Smooth muscle cell (in vitro differentiated cells): ENCODE results near the gene LAMA3. TPM values are rescaled to one million over a fixed set of nuclear protein-coding genes. Genes with fewer than 3 reads are reported as not detected.

Experiments
- DNase-seq: peaks from one replicate; lab custom pipeline; 2025; ENCODE audit not compliant: unreplicated experiment; lab: John Stamatoyannopoulos, UW
- H2AFZ ChIP-seq: fragments of 200-600 bp; sonication (generic); 2 replicates; pipeline ENCODE4 v1.6.0; 2016; ENCODE audit warnings: antibody characterized with exemption, low read depth, mild to moderate bottlenecking
- H3F3A ChIP-seq: fragments of 200-600 bp; sonication (generic); 2 replicates; pipeline ENCODE4 v1.6.0; 2017; ENCODE audit warnings: antibody characterized with exemption, low read depth
- H3K27ac ChIP-seq: fragments of 200-600 bp; sonication (generic); 2 replicates; pipeline ENCODE4 v1.5.1; 2016; ENCODE audit warnings: low read depth, mild to moderate bottlenecking
- H3K27me3 ChIP-seq: fragments of 200-600 bp; sonication (generic); 2 replicates; pipeline ENCODE4 v1.6.1; 2016; ENCODE audit warnings: low read depth, mild to moderate bottlenecking
- H3K36me3 ChIP-seq: fragments of 200-600 bp; sonication (generic); 2 replicates; pipeline ENCODE4 v1.5.1; 2016; ENCODE audit warnings: low read depth
- H3K4me1 ChIP-seq: fragments of 200-600 bp; sonication (generic); 2 replicates; pipeline ENCODE4 v1.5.1; 2016; ENCODE audit warnings: low read depth
- H3K4me2 ChIP-seq: fragments of 200-600 bp; sonication (generic); 2 replicates; pipeline ENCODE4 v1.6.0; 2016; ENCODE audit warnings: mild to moderate bottlenecking
- H3K4me3 ChIP-seq: fragments of 200-600 bp; sonication (generic); 2 replicates; pipeline ENCODE4 v1.5.1; 2016; ENCODE audit warnings: mild to moderate bottlenecking
- H3K79me2 ChIP-seq: fragments of 200-600 bp; sonication (generic); 2 replicates; pipeline ENCODE4 v1.6.0; 2016; ENCODE audit warnings: low read depth, mild to moderate bottlenecking
- H3K9ac ChIP-seq: fragments of 200-600 bp; sonication (generic); 2 replicates; pipeline ENCODE4 v1.6.0; 2016; ENCODE audit warnings: low read depth
- H3K9me3 ChIP-seq: fragments of 200-600 bp; sonication (generic); replicated peaks from 2 replicates; pipeline ENCODE4 v1.5.1; 2016; ENCODE audit warnings: low read depth
- H4K20me1 ChIP-seq: fragments of 200-600 bp; sonication (generic); 2 replicates; pipeline ENCODE4 v1.6.0; 2016; ENCODE audit warnings: low read depth
- WGBS: methylation state at CpG from one replicate; pipeline ENCODE4 v1.1.7; 2016; ENCODE audit warnings: low lambda C conversion rate; 5-methylcytosine and 5-hydroxymethylcytosine counted together
- polyA plus RNA-seq: library from polyadenylated mRNA; unstranded; fragments of >200 nt; fragmentation: Nextera tagmentation; extraction: Ambion mirVana; gene quantifications from 2 replicates; pipeline ENCODE4 v1.2.1, GENCODE V29; 2016
- total RNA-seq: library from RNA; depleted of rRNA; stranded (reverse); fragments of >200 nt; gene quantifications from 2 replicates; pipeline ENCODE4 v1.2.3, GENCODE V29; 2014
- TF ChIP-seq, protein P1 (sequence below): fragments of 200-600 bp; sonication (generic); IDR thresholded peaks from 2 replicates; pipeline ENCODE4 v1.5.1; 2017; ENCODE audit warnings: borderline replicate concordance, mild to moderate bottlenecking, antibody characterized with exemption; ENCODE audit not compliant: insufficient read depth, poor library complexity, severe bottlenecking

The LAMA3 gene
- total and polyA plus RNA-seq, 2 experiments from 2014 or later = 7.8 to 23.1 TPM

DNA sequence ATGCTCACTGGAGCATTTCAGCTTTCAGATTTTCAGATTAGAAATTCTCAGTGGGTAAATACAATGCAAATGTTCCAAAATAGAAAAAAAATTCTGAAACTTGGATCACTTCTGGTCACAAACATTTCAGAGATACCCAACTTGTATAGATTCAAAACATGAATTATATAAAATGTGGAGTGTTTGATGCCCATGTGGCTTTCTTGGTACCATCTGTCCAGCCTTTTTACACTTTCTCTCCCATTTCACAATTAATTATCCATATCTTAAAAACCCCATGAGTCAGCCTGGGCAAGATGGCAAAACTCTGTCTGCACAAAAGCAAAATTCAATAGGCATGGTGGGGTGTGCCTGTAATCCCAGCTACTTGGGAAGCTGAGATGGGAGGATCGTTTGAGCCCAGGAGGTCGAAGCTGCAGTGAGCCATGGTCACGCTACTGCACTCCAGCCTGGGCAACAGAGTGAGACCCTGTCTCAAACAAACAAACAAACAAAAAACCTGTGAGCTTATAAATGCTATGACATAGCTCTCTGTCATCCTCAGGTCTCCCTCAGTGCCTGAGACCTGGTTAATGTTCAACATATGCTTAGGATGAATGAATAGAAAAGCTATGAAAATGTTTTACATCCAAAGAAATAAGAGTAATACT, 179.0 kb downstream of the LAMA3 start:
- H3K27ac ChIP-seq = no peak overlapping the region
- H3K4me1 ChIP-seq = no peaks in the 10 kb centered on the region
- no peaks in the 10 kb centered on the region for H3K36me3 ChIP-seq
- H3K27me3 ChIP-seq = peaks cover 4% of the 10 kb centered on the region
- DNase-seq = no peak
- no peak overlapping the region for H3K4me3 ChIP-seq
- H3K4me2 ChIP-seq = no peak overlapping the region
- no peaks in the 10 kb centered on the region for H3K9me3 ChIP-seq
- H2AFZ ChIP-seq = no peak overlapping the region
- no peaks in the 10 kb centered on the region for H4K20me1 ChIP-seq
- WGBS = 96% methylated on average over 3 of the region's 3 CpGs
- TF ChIP-seq, protein P1, sequence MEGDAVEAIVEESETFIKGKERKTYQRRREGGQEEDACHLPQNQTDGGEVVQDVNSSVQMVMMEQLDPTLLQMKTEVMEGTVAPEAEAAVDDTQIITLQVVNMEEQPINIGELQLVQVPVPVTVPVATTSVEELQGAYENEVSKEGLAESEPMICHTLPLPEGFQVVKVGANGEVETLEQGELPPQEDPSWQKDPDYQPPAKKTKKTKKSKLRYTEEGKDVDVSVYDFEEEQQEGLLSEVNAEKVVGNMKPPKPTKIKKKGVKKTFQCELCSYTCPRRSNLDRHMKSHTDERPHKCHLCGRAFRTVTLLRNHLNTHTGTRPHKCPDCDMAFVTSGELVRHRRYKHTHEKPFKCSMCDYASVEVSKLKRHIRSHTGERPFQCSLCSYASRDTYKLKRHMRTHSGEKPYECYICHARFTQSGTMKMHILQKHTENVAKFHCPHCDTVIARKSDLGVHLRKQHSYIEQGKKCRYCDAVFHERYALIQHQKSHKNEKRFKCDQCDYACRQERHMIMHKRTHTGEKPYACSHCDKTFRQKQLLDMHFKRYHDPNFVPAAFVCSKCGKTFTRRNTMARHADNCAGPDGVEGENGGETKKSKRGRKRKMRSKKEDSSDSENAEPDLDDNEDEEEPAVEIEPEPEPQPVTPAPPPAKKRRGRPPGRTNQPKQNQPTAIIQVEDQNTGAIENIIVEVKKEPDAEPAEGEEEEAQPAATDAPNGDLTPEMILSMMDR = no peak
- no peaks in the 10 kb centered on the region for H3F3A ChIP-seq
- H3K9ac ChIP-seq = no peak overlapping the region
- no peaks in the 10 kb centered on the region for H3K79me2 ChIP-seq

DNA sequence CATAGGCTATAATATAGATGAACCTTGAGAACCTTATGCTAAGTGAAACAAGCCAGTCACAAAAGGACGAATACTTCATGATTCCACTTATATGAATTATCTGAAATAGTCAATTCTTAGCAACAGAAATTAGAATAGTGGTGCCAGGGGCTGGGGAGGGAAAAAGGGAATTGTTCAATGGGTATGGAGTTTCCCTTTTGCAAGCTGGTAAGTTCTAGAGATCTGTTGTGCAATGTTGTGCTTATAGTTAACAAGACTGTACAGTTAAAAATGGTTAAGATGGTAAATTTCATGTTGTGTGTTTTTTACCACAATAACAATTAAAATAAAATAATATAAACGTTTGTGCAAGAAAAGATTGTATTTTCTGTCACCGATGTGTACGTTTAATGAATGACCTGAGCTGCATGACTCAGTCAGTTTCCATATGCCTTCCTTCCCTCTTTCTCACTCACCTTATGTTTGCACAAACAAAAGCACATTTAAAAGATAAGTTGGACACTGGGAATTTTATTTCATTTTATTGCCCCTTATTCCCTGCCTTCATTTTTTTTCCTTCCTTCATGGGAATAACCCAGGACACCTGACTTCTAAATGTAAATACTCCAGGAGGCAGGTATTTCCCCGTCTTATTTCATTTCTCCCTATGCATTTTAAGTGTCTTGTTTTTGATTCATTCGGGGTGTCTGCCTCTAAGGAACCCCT, 181.6 kb downstream of the LAMA3 start:
- Histone ChIP-seq H4K20me1 (no peaks in the 10 kb centered on the region), H3K36me3 (no peaks in the 10 kb centered on the region), H3K27ac (peak overlapping the region; percentile 17), H3K4me1 (no peaks in the 10 kb centered on the region), H3K4me3 (no peak overlapping the region), H3F3A (no peaks in the 10 kb centered on the region), H3K4me2 (no peak overlapping the region), H3K9me3 (no peaks in the 10 kb centered on the region), H3K79me2 (no peaks in the 10 kb centered on the region), H3K27me3 (peaks cover 4% of the 10 kb centered on the region), H3K9ac (no peak overlapping the region), H2AFZ (no peak overlapping the region)
- no peak for DNase-seq
- TF ChIP-seq, protein P1 = no peak
- 88% methylated on average over 6 of the region's 6 CpGs for WGBS

DNA sequence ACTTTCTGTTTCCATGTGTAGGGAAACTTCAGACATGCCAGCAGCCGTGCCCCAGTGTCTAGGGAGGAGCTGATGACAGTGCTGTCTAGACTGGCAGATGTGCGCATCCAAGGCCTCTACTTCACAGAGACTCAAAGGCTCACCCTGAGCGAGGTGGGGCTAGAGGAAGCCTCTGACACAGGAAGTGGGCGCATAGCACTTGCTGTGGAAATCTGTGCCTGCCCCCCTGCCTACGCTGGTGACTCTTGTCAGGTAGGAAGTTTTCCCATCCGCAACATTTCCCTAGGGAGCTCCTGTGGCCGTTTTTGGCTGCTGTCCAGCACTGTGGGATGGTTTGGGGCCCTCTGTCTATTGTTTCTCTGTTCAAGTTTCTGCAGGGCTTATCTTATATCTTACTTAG, 182.2 kb downstream of the LAMA3 start:
- Histone ChIP-seq H4K20me1 (no peaks in the 10 kb centered on the region), H3K9me3 (no peaks in the 10 kb centered on the region), H3K27me3 (peaks cover 4% of the 10 kb centered on the region), H3K4me1 (no peaks in the 10 kb centered on the region), H3K27ac (peak overlapping the region; percentile 17), H3K4me3 (no peak overlapping the region), H3K4me2 (no peak overlapping the region), H2AFZ (no peak overlapping the region), H3K9ac (no peak overlapping the region), H3F3A (no peaks in the 10 kb centered on the region), H3K36me3 (no peaks in the 10 kb centered on the region), H3K79me2 (no peaks in the 10 kb centered on the region)
- TF ChIP-seq, protein P1 = no peak
- 66% methylated on average over 7 of the region's 7 CpGs for WGBS
- no peak for DNase-seq
